Inflammatory macrophage treated with lipopolysaccharide for 1 hour (primary cell): ENCODE results near the gene FAM83F.
"Not testable (repeated sequence)": the region's sequence is repeated elsewhere in the genome, so short reads cannot be mapped to it uniquely, and the experiment has no call there.

Experiments
- DNase-seq, 2 donors: peaks; one replicate each; pipeline ENCODE4 v3.0.0-alpha.2; 2020 to 2022

The FAM83F gene

GRCh38 chr22:39994566-39995392 is at the start of gene FAM83F:
Gene FAM83F (plus strand): TSS chr22:39994954. CDS start chr22:39995043, 89 bp downstream.
- DNase-seq, result peak; percentile 7 to 14

GRCh38 chr22:39946126-39946502 is 48.6 kb upstream of the FAM83F start:
- DNase-seq, result no peak

GRCh38 chr22:39946503-39947219 is 48.1 kb upstream of the FAM83F start:
- peak in 1 of 2 donors; percentile 37 for DNase-seq

- no peak for DNase-seq
Measured at GRCh38 chr22:39947220-39948216, 47.2 kb upstream of the FAM83F start.

- no peak for DNase-seq
Measured at GRCh38 chr22:39949964-39950737, 44.6 kb upstream of the FAM83F start.

DNA sequence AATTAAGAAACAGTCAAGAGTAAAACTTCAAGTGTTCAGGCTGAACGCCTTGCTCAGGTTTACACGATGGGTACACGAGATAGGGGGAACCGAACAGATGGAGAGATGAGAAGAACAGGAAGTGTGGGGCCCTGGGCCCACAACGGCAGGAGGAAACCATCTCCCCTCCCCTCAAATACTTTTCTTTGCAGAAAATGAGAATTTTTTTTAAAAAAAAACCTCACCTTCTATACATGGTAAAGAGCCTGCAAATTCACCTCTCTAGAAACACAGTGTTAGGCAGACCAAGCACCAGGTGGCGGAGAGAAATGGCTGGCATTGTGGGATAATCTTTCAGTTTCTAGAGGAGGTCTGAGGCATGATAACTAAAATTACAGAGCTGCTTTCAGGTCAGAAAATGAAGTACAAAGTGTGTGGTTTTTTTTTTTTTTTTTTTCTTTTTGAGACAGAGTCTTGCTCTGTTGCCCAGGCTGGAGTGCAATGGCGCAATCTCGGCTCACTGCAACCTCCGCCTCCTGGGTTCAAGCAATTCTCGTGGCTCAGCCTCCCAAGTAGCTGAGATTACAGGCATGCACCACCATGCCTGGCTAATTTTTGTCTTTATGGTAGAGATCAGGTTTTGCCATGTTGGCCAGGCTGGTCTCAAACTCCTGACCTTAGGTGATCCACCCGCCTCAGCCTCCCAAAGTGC is 43.0 kb upstream of the FAM83F start:
- not testable (repeated sequence) for DNase-seq

- DNase-seq, result no peak
Measured at GRCh38 chr22:39952347-39952746, 42.4 kb upstream of the FAM83F start.

DNA sequence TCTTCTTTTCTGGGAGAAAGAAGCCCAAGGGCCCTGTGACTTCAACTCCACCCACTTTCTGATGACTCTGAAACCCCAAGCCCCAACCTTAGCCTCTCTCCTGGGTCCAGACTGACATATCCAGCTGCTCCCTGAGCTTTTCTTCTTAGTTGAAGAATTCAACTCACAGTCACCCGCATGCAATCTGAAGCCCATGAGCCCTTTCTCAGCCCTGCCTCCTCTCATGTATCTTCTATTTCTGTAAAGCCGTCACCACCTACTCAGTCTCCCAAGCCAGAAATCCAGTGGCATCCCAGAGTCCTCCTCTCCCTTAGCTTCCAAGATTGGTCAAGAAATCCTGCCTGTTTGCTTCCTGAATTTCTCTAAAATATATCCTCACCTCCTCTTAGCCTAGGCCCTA is 41.7 kb upstream of the FAM83F start:
- no peak for DNase-seq

- DNase-seq, result no peak
Measured at GRCh38 chr22:39954584-39955055, 40.1 kb upstream of the FAM83F start.

GRCh38 chr22:39955675-39956074 is 39.1 kb upstream of the FAM83F start:
- DNase-seq, result no peak

GRCh38 chr22:39956932-39957664 is 37.7 kb upstream of the FAM83F start:
- peak; percentile 44 to 68 for DNase-seq

DNA sequence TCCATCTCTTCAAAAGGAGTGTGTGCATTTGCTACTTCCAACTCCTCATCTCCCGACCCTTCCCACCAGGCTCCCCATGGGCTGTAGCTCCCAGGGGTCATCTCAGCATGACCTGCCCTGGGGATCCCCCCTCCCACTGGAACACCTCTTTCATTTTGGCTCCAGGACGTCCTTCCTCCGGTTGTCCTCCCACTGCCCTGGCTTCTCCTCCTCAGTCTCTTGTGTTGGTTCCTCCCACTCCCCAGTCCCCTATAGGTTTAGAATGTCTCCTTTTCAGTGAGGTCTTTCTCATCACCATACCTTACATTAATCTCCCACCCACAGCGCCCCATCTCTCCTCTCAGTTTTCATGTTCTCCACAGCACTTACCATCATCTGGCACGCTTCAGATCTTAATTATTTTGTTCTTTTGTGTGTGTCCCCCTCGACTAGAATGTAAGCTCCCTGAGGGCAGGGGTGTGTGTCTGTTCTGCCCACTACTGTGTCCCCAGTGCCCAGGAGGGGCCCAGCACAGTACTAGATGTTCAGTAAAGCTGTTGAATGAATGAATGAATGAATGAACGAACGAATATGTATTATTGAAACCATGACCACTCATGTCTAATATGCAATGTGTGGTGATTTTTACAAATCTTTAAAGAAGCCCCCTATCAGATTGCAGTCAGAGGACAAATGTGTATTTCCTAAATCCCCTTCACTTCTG is 36.6 kb upstream of the FAM83F start:
- no peak for DNase-seq

DNA sequence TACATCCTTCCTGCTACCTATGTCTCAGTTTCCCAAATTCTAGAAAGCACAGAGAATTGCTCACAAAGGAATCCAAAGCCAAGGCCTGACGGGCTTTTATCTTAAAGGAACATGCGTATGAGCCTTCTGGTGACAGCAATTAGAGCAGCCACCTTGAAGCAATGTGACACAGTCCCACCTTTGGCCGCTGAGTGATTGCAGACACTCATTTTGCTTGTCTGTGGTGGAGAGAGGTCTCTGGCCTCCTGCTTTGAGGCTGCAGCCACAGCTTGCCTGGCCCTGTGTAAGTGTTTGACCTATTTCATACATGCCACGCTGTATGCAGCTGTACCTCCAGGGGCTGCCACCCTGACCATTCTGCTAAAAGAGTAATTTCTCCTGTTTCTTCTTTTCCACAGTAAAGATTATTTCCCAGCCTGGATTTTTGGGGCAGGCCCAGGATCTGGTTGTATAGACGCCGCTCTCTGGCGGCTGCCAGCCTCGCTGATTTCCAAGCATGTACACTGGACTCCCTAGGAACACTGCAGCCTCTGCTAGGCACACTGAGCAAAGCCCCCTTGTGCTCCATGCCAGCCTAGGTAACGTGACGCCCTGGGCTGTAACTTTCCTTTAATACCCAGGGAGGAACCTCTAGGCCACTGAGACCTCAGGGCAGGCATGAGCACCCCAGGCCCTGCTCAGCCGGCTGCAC is 35.7 kb upstream of the FAM83F start:
- DNase-seq, result no peak

- peak; percentile 34 to 41 for DNase-seq
Measured at GRCh38 chr22:39959640-39960447, 34.9 kb upstream of the FAM83F start, which contains the start of gene TMA7B. Gene TMA7B (plus strand): TSS chr22:39960397. CDS start chr22:39964375, 3,978 bp downstream.

- peak; percentile 67 to 70 for DNase-seq
Measured at GRCh38 chr22:39960791-39961746, 33.7 kb upstream of the FAM83F start.

DNA sequence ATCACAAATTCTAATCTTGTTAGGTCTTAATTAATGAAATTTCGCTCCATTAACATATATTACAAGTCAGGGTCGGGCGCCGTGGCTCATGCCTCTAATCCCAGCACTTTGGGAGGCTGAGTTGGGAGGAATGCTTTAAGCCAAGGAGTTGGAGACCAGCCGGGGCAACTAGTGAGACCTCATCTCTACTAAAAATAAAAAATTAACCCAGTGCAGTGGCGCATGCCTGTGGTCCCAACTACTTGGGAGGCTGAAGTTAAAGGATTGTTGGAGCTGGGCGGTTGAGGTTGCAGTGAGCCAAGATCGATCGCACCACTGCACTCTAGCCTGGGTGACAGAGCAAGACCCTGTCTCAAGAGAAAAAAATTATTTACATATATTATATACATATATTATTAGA is 32.7 kb upstream of the FAM83F start:
- DNase-seq, result no peak

DNA sequence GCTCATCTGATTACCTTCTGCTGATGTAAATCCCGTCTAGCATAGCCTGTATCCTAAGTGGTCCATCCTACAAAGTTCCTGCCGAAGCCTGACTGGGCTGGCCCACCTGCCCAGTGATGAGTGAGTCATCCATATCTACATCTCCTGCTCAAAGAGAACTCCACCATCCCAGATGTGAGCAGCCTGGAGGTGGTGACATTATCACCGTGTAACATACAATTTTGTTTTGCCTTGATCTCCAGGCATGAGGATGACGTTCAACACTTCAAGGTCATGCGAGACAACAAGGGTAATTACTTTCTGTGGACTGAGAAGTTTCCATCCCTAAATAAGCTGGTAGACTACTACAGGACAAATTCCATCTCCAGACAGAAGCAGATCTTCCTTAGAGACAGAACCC is 29.0 kb upstream of the FAM83F start:
- DNase-seq, result no peak
